ENCODE measurements around the gene ATP8A1. TPM values are rescaled to one million over a fixed set of nuclear protein-coding genes. Genes with fewer than 3 reads are reported as not detected.

ATP8A1 gene
- total RNA-seq, 4 donors from 2014 or later = 5.9 to 16.5 (median 7.3) TPM

DNA sequence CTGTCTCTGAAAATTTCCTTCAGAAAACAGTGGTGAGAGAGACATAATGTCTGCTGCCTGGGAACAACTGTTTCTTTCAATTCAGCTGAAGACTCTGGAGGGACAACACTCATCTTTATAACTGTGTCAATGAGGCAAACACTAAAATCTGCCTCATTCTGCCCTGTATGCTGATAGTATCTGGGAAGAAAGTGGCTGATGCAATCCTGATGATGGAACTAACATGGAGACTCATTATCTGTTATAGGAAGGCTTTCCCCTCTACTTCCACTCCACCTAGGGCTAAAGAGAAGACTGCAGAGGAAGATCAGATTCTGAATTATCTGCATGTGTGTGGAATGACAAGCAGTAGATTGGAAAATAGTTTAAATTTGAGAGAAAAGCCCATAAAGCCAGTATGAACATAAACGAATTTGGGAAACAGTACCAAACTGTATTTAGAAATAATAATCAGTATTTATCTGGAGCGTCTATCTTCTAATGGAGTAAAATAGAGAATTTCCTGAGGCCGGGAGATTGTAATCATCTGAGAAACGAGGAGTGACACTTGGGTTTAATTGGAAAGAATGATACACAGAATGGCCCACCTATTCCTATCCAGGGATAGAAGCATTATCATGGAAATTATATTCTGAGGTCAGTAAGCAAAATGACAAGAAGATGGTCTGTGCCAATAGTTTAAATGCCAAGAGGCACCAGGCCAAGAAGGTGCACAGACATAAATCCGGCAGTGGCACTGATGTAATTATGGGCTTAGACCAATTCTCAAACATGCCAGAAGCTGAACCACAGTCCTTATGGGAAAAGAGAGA lies 174.2 kb downstream of the ATP8A1 start:
- no peak for DNase-seq (ENCODE audit: low spot score in 2 of 2)
- TF ChIP-seq POLR2AphosphoS5 (IDR thresholded peaks at IDR 0.05) (no peak), POLR2A (IDR thresholded peaks at IDR 0.05) (no peak), EP300 (IDR thresholded peaks at IDR 0.05) (no peak)
- TF ChIP-seq, protein P1, sequence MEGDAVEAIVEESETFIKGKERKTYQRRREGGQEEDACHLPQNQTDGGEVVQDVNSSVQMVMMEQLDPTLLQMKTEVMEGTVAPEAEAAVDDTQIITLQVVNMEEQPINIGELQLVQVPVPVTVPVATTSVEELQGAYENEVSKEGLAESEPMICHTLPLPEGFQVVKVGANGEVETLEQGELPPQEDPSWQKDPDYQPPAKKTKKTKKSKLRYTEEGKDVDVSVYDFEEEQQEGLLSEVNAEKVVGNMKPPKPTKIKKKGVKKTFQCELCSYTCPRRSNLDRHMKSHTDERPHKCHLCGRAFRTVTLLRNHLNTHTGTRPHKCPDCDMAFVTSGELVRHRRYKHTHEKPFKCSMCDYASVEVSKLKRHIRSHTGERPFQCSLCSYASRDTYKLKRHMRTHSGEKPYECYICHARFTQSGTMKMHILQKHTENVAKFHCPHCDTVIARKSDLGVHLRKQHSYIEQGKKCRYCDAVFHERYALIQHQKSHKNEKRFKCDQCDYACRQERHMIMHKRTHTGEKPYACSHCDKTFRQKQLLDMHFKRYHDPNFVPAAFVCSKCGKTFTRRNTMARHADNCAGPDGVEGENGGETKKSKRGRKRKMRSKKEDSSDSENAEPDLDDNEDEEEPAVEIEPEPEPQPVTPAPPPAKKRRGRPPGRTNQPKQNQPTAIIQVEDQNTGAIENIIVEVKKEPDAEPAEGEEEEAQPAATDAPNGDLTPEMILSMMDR (IDR thresholded peaks at IDR 0.05) = no peak
- H3K27ac ChIP-seq = no peak overlapping the region
- no peaks in the 10 kb centered on the region for H3K27me3 ChIP-seq
- no peaks in the 10 kb centered on the region for H3K9me3 ChIP-seq
- no peak overlapping the region for H3K4me3 ChIP-seq
- peaks cover 3% of the 10 kb centered on the region for H3K4me1 ChIP-seq
- 40% methylated on average over 5 of the region's 5 CpGs for WGBS
- no peaks in the 10 kb centered on the region for H3K36me3 ChIP-seq

DNA sequence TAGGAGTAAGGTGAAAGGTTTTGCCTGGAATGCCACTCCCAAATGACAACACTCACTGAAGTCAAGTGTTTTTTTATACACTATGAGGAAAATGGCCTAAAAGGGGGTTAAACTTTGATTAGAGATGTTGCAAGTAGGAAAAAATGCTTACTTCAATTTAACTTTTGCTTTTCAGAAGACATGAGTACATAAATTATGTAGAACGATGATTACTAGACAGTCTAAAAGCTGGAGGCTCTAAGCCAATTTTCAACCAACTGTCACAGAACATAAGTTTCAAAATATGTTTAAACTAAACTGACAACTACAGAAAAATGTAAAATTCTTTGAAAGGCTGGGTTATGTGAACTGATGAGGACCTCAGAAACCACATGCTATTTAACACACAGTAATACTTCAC lies 176.2 kb downstream of the ATP8A1 start:
- no peak overlapping the region for H3K4me3 ChIP-seq
- H3K27me3 ChIP-seq = no peaks in the 10 kb centered on the region
- DNase-seq (ENCODE audit: low spot score in 2 of 2) = no peak
- H3K9me3 ChIP-seq = no peaks in the 10 kb centered on the region
- WGBS = 28% methylated on average over 1 of the region's 1 CpG
- H3K4me1 ChIP-seq = peaks cover 3% of the 10 kb centered on the region
- H3K36me3 ChIP-seq = no peaks in the 10 kb centered on the region
- H3K27ac ChIP-seq = no peak overlapping the region
- TF ChIP-seq EP300 (IDR thresholded peaks at IDR 0.05) = no peak
- no peak for TF ChIP-seq POLR2A (IDR thresholded peaks at IDR 0.05)
- TF ChIP-seq POLR2AphosphoS5 (IDR thresholded peaks at IDR 0.05) = no peak
- TF ChIP-seq, protein P1 (IDR thresholded peaks at IDR 0.05) = no peak

DNA sequence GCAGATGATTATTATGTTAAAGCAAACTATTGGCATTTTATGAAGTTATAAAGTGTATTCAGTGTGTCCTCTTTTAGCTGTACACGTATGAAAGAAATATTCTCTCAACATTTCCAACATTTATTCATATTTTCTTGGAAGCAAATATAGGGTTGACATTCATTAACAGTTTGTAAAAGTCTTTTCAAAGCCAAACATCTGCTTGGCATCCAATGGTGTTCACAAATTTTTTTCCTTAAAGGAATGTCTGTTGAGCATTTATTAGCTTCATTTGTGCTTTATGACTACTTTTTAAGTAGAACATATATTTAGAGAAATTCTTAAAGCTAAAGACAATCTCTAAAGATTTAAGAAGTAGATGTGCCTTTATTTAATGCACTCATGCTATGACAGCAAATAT lies 176.6 kb downstream of the ATP8A1 start:
- no peak for DNase-seq (ENCODE audit: low spot score in 2 of 2)
- 44% methylated on average over 1 of the region's 1 CpG for WGBS
- no peak for TF ChIP-seq POLR2A (IDR thresholded peaks at IDR 0.05)
- TF ChIP-seq, protein P1 (IDR thresholded peaks at IDR 0.05) = no peak

DNA sequence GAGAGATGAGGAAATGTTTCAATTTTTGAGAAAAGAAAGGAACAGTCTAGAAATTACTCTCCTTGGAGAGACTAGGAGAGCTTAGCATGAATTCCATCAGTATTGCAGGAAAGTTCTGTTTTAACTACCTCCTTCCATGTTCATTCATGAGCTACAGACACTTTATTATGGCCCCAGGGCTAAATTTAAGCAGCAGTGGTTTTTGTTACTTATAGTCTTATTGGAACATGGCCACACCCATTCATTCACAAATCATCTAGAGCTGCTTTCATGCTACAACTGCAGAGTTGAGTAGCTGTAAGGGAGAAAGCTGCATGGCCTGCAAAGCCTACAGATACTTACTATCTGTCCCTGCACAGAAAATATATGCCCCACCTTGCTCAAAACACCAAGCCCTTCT lies 178.0 kb downstream of the ATP8A1 start:
- Histone ChIP-seq H3K36me3 (no peaks in the 10 kb centered on the region), H3K4me1 (peaks cover 3% of the 10 kb centered on the region), H3K4me3 (no peak overlapping the region), H3K27ac (no peak overlapping the region), H3K9me3 (no peaks in the 10 kb centered on the region), H3K27me3 (no peaks in the 10 kb centered on the region)
- no peak for DNase-seq (ENCODE audit: low spot score in 2 of 2)
- no peak for TF ChIP-seq POLR2A (IDR thresholded peaks at IDR 0.05)
- no peak for TF ChIP-seq EP300 (IDR thresholded peaks at IDR 0.05)
- no peak for TF ChIP-seq POLR2AphosphoS5 (IDR thresholded peaks at IDR 0.05)

More for the DNA sequence above, 176.6 kb downstream of the ATP8A1 start:
- Histone ChIP-seq H3K4me1 (peaks cover 3% of the 10 kb centered on the region), H3K9me3 (no peaks in the 10 kb centered on the region), H3K27me3 (no peaks in the 10 kb centered on the region), H3K4me3 (no peak overlapping the region), H3K36me3 (no peaks in the 10 kb centered on the region), H3K27ac (no peak overlapping the region)

DNA sequence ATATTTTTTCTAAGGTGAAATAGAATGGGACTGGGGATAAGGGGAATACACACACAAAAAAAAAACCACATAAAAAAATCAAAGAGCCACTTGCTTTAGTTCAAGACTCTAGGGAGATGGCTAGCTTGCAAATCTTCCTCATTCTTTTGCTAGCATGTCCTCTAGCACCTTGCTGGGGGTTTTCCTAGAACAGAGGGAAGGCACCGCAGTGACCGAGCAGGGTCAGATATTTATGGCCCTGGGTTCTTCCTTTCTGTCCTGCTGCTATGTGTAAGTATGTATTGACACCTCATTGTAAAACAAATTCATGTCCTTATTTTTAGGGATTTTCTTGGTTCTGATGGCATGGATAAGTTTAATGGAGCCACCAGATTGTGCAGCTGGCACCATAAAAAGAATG lies 178.4 kb downstream of the ATP8A1 start:
- no peak for DNase-seq (ENCODE audit: low spot score in 2 of 2)
- WGBS = 83% methylated on average over 2 of the region's 2 CpGs

More for the DNA sequence above, 178.4 kb downstream of the ATP8A1 start:
- Histone ChIP-seq H3K27me3 (no peaks in the 10 kb centered on the region), H3K36me3 (no peaks in the 10 kb centered on the region), H3K9me3 (no peaks in the 10 kb centered on the region), H3K27ac (no peak overlapping the region), H3K4me1 (no peaks in the 10 kb centered on the region), H3K4me3 (no peak overlapping the region)
- TF ChIP-seq EP300 (IDR thresholded peaks at IDR 0.05) (no peak), POLR2A (IDR thresholded peaks at IDR 0.05) (no peak), POLR2AphosphoS5 (IDR thresholded peaks at IDR 0.05) (no peak)
- TF ChIP-seq, protein P1 (IDR thresholded peaks at IDR 0.05) = no peak
